PC-9 (cell line): ENCODE data around the gene RBP4. TPM values are rescaled to one million over a fixed set of nuclear protein-coding genes. Genes with fewer than 3 reads are reported as not detected.

Source experiments
- BruUV-seq: library from RNA; stranded (reverse); fragments of 400-500 nt; replicated peaks from 2 replicates; lab custom pipeline; 2021; lab: Mats Ljungman, UMichigan
- CTCF ChIA-PET: fragments of 300-600 bp; sonication (Branson Sonifier 250); formaldehyde crosslinking; loops from one replicate; lab custom pipeline; 2022; ENCODE audit warnings: antibody characterized with exemption; lab: Charles Lee
- POLR2A ChIA-PET: fragments of 300-600 bp; sonication (Branson Sonifier 250); formaldehyde crosslinking; loops from one replicate; lab custom pipeline; 2022; ENCODE audit warnings: antibody characterized with exemption; ENCODE audit not compliant: unreplicated experiment; lab: Charles Lee
- DNase-seq, 2 experiments: peaks; one replicate each; pipeline versions ENCODE4 v3.0.0 to v3.0.0-alpha.2; 2015 to 2022; ENCODE audit warnings: mixed read lengths in 1 of 2
- H2AFZ ChIP-seq: fragments of 200-600 bp; sonication (generic); 2 replicates; pipeline ENCODE4 v1.8.1; 2017; ENCODE audit warnings: antibody characterized with exemption
- H3F3A ChIP-seq: fragments of 200-600 bp; sonication (generic); 2 replicates; pipeline ENCODE4 v1.8.1; 2017; ENCODE audit warnings: antibody characterized with exemption, mild to moderate bottlenecking, low read depth; ENCODE audit not compliant: insufficient read depth
- H3K27ac ChIP-seq: fragments of 200-600 bp; sonication (generic); 2 replicates; pipeline ENCODE4 v1.6.1; 2016; ENCODE audit warnings: mixed run types
- H3K27me3 ChIP-seq: fragments of 200-600 bp; sonication (generic); 2 replicates; pipeline ENCODE4 v1.6.1; 2016; ENCODE audit warnings: low read depth, mixed run types; ENCODE audit not compliant: insufficient read depth
- H3K36me3 ChIP-seq: fragments of 200-600 bp; sonication (generic); 2 replicates; pipeline ENCODE4 v1.6.1; 2016; ENCODE audit warnings: low read depth, mixed run types
- H3K4me1 ChIP-seq: fragments of 200-600 bp; sonication (generic); replicated peaks from 2 replicates; pipeline ENCODE4 v1.6.1; 2016; ENCODE audit warnings: mixed run types; ENCODE audit not compliant: insufficient read depth
- H3K4me2 ChIP-seq: fragments of 200-600 bp; sonication (generic); 2 replicates; pipeline ENCODE4 v1.6.1; 2017; ENCODE audit warnings: mixed run types
- H3K4me3 ChIP-seq: fragments of 200-600 bp; sonication (generic); 2 replicates; pipeline ENCODE4 v1.6.1; 2016; ENCODE audit warnings: mixed run types
- H3K79me2 ChIP-seq: fragments of 200-600 bp; sonication (generic); 2 replicates; pipeline ENCODE4 v1.6.1; 2017; ENCODE audit warnings: low read depth, mixed run types
- H3K9me2 ChIP-seq: fragments of 200-600 bp; sonication (generic); 2 replicates; pipeline ENCODE4 v1.8.1; 2017; ENCODE audit warnings: mild to moderate bottlenecking; ENCODE audit not compliant: insufficient read depth
- H3K9me3 ChIP-seq: fragments of 200-600 bp; sonication (generic); 2 replicates; pipeline ENCODE4 v1.8.1; 2016; ENCODE audit warnings: low read depth; ENCODE audit not compliant: insufficient read depth
- H4K20me1 ChIP-seq: fragments of 200-600 bp; sonication (generic); 2 replicates; pipeline ENCODE4 v1.8.1; 2017; ENCODE audit not compliant: insufficient read depth
- EZH2 ChIP-seq: fragments of 200-600 bp; sonication (generic); IDR thresholded peaks from 2 replicates; pipeline ENCODE4 v1.8.0; 2017; ENCODE audit warnings: antibody characterized with exemption, low read depth
- intact Hi-C: fragments of 100-400 bp; cut with micrococcal nuclease; formaldehyde crosslinking; loops from one replicate; pipeline ENCODE4 v1.10.0; 2022; ENCODE audit not compliant: unreplicated experiment
- total RNA-seq: library from RNA; stranded (reverse); gene quantifications from 2 replicates; pipeline ENCODE4 v1.2.3, GENCODE V29; 2021
- TF ChIP-seq, protein P1 (sequence below): fragments of 200-600 bp; sonication (generic); conservative IDR thresholded peaks from 2 replicates; pipeline ENCODE4 v1.6.1; 2017; ENCODE audit warnings: mixed run types, antibody characterized with exemption, mild to moderate bottlenecking, moderate library complexity

The RBP4 gene
- total RNA-seq, 1 experiment from 2014 or later: 0.57 TPM

DNA sequence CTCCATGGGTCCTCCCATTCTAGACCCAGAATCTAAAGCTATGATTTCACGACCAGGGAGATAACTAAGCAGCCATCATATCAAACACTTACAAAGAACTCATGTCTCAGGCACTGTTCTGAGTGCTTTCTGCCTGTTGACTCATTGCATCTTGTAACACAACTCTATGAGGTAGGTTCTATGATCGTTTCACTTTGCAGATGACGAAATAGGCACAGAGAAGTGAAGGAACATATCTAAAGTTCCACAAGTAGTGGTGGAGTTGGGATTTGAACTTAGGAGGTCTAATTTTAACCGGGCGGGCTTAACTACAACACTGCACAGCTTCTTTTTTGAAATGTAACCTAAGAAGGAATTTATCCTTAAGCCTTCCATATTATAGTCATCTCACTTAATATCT lies 2.9 kb downstream of the RBP4 start:
- no peaks in the 10 kb centered on the region for H4K20me1 ChIP-seq
- H3F3A ChIP-seq: no peaks in the 10 kb centered on the region
- TF ChIP-seq, protein P1, sequence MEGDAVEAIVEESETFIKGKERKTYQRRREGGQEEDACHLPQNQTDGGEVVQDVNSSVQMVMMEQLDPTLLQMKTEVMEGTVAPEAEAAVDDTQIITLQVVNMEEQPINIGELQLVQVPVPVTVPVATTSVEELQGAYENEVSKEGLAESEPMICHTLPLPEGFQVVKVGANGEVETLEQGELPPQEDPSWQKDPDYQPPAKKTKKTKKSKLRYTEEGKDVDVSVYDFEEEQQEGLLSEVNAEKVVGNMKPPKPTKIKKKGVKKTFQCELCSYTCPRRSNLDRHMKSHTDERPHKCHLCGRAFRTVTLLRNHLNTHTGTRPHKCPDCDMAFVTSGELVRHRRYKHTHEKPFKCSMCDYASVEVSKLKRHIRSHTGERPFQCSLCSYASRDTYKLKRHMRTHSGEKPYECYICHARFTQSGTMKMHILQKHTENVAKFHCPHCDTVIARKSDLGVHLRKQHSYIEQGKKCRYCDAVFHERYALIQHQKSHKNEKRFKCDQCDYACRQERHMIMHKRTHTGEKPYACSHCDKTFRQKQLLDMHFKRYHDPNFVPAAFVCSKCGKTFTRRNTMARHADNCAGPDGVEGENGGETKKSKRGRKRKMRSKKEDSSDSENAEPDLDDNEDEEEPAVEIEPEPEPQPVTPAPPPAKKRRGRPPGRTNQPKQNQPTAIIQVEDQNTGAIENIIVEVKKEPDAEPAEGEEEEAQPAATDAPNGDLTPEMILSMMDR: no peak
- no peak for TF ChIP-seq EZH2
- no peaks in the 10 kb centered on the region for H3K27me3 ChIP-seq
- H3K9me2 ChIP-seq: no peaks in the 10 kb centered on the region
- DNase-seq: no peak
- no peaks in the 10 kb centered on the region for H3K79me2 ChIP-seq
- H3K4me2 ChIP-seq: no peak overlapping the region
- no TSS peak for BruUV-seq
- ChIA-PET CTCF (no interaction called here), POLR2A (interaction anchor here (0.6 kb wide), 1 partner anchor 85 kb away, joined by 5 read pairs; no protein-coding TSS in a partner anchor)
- intact Hi-C loops: no loop called here
- no peak overlapping the region for H3K27ac ChIP-seq
- H3K36me3 ChIP-seq: no peaks in the 10 kb centered on the region
- no peak overlapping the region for H2AFZ ChIP-seq
- no peaks in the 10 kb centered on the region for H3K4me1 ChIP-seq
- no peaks in the 10 kb centered on the region for H3K9me3 ChIP-seq
- no peak overlapping the region for H3K4me3 ChIP-seq

DNA sequence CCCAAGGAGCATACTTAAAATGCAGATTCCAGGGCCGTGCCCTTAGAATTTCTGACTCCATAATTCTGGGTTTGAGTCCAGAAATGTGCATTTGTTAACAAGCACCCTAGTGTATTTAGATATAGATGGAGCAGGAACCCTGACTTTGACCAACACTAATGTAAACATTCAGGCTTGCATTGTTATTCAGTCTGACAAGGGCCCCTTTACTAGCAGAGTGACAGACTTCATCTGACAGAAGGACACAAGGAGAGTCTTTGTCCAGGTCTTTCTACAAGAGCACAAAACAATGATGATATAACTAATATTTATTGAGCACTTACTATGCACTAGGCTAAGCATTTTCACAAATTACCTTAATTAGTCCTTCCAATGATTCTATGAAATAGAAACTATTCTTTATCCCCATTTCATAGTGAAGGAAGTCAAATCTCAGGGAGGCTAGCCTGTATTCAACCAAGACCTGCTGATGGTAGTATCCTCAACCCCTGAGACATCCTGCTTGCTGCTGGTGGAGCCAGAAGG lies 3.9 kb downstream of the RBP4 start:
- BruUV-seq: no TSS peak
- H3K9me3 ChIP-seq: no peaks in the 10 kb centered on the region
- ChIA-PET CTCF (no interaction called here), POLR2A (no interaction called here)
- intact Hi-C loops: no loop called here
- no peaks in the 10 kb centered on the region for H3K36me3 ChIP-seq
- H4K20me1 ChIP-seq: no peaks in the 10 kb centered on the region
- H3K27me3 ChIP-seq: no peaks in the 10 kb centered on the region
- TF ChIP-seq, protein P1: no peak
- TF ChIP-seq EZH2: no peak
- no peaks in the 10 kb centered on the region for H3K79me2 ChIP-seq
- H3K4me2 ChIP-seq: no peak overlapping the region
- H3K9me2 ChIP-seq: no peaks in the 10 kb centered on the region
- no peaks in the 10 kb centered on the region for H3K4me1 ChIP-seq
- no peak overlapping the region for H3K27ac ChIP-seq
- no peak for DNase-seq
- H3K4me3 ChIP-seq: no peak overlapping the region
- H2AFZ ChIP-seq: no peak overlapping the region
- no peaks in the 10 kb centered on the region for H3F3A ChIP-seq

DNA sequence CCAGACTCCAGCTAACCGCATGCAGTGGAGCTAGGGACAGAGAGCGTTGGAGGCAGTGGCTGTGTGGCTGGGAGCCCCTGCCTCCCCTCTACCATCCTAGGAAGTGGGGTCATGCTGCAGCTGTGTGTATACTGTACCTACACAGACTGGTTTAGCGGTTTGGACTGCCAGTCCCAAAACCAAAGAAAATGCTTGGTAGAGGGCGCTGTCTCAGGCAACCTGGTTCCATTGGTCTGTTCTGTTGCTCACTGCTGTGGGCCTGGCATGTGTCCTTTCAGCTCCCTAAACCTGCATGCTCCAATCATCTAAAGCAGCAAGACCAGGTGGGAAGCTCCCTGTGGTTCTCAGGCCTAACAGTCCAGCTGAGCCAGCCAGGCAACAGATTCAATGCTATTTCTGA lies 4.5 kb downstream of the RBP4 start:
- DNase-seq: no peak
- BruUV-seq: no TSS peak
- Histone ChIP-seq H3K27me3 (no peaks in the 10 kb centered on the region), H3K79me2 (no peaks in the 10 kb centered on the region), H4K20me1 (no peaks in the 10 kb centered on the region), H3K9me3 (no peaks in the 10 kb centered on the region), H3F3A (no peaks in the 10 kb centered on the region), H3K4me3 (no peak overlapping the region), H3K4me2 (no peak overlapping the region), H3K36me3 (no peaks in the 10 kb centered on the region), H3K4me1 (no peaks in the 10 kb centered on the region), H3K27ac (no peak overlapping the region), H3K9me2 (no peaks in the 10 kb centered on the region), H2AFZ (no peak overlapping the region)
- intact Hi-C loops: no loop called here
- TF ChIP-seq, protein P1: no peak
- ChIA-PET CTCF (no interaction called here), POLR2A (no interaction called here)
